ENCODE measurements around the gene ZSWIM4.

The ZSWIM4 gene

GRCh38 chr19:13880059-13881043 lies 85.1 kb downstream of the ZSWIM4 start:
- DNase-seq = peak; percentile 93

DNA sequence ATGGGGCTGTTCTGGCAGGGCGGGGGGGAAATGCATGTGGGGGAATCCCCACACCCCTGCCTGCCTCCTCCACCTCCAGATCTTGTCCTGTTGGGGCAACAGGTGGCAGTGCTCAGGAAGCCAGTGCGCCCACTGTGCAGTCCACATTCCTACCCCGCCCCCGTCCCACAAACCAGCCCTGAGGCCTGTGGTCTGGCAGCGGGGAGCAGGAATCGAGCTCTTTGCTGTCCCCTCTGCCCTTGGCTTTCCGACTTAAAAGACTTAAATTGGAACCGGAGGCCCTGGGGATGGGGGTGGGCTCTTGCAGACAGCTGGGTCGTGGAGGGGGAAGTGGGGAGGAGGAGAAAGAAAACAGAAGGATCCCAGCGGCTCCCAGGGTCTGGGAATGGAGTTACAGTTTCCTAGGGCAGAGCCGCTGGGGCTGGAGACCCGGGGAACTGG lies 86.0 kb downstream of the ZSWIM4 start:
- DNase-seq = no peak
